Uterus (tissue), 2 donors: ENCODE data around the gene AUTS2.

Experiments
- CTCF ChIP-seq, 4 experiments: fragments of 200-600 bp in 2 of 4; fragments of 450-650 bp in 2 of 4; sonication (generic) in 2 of 4; IDR thresholded peaks; one replicate each; pipeline ENCODE4 v1.5.1; 2016 to 2019; ENCODE audit warnings: antibody characterized with exemption in 4 of 4, mild to moderate bottlenecking in 2 of 4, moderate library complexity in 1 of 4
- POLR2A ChIP-seq, 2 donors: fragments of 450-650 bp; IDR thresholded peaks; one replicate each; pipeline ENCODE4 v1.6.1; 2016; ENCODE audit warnings: antibody characterized with exemption in 2 of 2, mild to moderate bottlenecking in 1 of 2, moderate library complexity in 1 of 2

- TF ChIP-seq CTCF (IDR thresholded peaks at IDR 0.05) (no peak), POLR2A (IDR thresholded peaks at IDR 0.05) (no peak)
Observed at GRCh38 chr7:70436790-70437350, 838.6 kb downstream of the AUTS2 start.
